Type B pancreatic cell (in vitro differentiated cells): ENCODE data around the gene FYCO1. TPM values are rescaled to one million over a fixed set of nuclear protein-coding genes. Genes with fewer than 3 reads are reported as not detected.

Experiments
- DNase-seq: peaks from one replicate; pipeline ENCODE4 v3.0.0; 2021; ENCODE audit warnings: mixed read lengths; ENCODE audit not compliant: unreplicated experiment; ENCODE audit errors: extremely low spot score
- H3K27ac Mint-ChIP-seq: 2 replicates; pipeline ENCODE4 v1.8.0; 2021; ENCODE audit warnings: mild to moderate bottlenecking, mixed read lengths
- H3K27me3 Mint-ChIP-seq: 2 replicates; pipeline ENCODE4 v1.8.0; 2021; ENCODE audit warnings: mixed read lengths
- H3K36me3 Mint-ChIP-seq: 2 replicates; pipeline ENCODE4 v1.8.0; 2021; ENCODE audit warnings: mixed read lengths
- H3K4me1 Mint-ChIP-seq: one replicate; pipeline ENCODE4 v1.8.0; 2021; ENCODE audit warnings: mixed read lengths; ENCODE audit not compliant: unreplicated experiment
- H3K4me3 Mint-ChIP-seq: 2 replicates; pipeline ENCODE4 v1.8.0; 2021; ENCODE audit warnings: mild to moderate bottlenecking, mixed read lengths
- H3K9me3 Mint-ChIP-seq: 2 replicates; pipeline ENCODE4 v1.8.0; 2021; ENCODE audit warnings: mixed read lengths
- total RNA-seq: library from RNA; stranded (reverse); gene quantifications from 2 replicates; pipeline ENCODE4 v1.2.1, GENCODE V29; 2021; ENCODE audit warnings: low replicate concordance
- TF ChIP-seq, protein P1 (sequence below): fragments of 200-600 bp; sonication (generic); conservative IDR thresholded peaks from 2 replicates; pipeline ENCODE4 v1.5.0; 2021; ENCODE audit warnings: antibody characterized with exemption, mild to moderate bottlenecking

FYCO1 gene
- total RNA-seq, 1 donor from 2014 or later, result 15.2 TPM

DNA sequence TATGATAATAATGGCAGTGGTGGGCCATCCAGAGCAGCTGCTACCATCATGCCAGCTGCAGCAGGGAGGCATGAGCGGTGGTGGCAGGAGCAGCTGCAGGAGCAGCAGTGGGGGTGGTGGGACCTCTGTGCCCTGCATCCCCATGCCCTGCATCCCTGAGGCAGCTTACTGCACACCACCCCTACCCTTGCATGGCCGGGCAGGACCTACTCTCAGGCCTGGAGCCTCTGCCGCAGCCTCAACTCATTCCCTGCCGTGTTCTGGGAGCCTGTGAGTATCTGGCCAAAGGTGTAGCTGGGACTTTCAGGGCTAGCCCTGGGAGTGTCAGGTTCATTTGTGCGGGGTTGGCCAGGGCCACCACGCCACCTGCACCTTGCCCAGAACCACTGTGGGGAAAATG is 35.0 kb upstream of the FYCO1 start:
- TF ChIP-seq, protein P1, sequence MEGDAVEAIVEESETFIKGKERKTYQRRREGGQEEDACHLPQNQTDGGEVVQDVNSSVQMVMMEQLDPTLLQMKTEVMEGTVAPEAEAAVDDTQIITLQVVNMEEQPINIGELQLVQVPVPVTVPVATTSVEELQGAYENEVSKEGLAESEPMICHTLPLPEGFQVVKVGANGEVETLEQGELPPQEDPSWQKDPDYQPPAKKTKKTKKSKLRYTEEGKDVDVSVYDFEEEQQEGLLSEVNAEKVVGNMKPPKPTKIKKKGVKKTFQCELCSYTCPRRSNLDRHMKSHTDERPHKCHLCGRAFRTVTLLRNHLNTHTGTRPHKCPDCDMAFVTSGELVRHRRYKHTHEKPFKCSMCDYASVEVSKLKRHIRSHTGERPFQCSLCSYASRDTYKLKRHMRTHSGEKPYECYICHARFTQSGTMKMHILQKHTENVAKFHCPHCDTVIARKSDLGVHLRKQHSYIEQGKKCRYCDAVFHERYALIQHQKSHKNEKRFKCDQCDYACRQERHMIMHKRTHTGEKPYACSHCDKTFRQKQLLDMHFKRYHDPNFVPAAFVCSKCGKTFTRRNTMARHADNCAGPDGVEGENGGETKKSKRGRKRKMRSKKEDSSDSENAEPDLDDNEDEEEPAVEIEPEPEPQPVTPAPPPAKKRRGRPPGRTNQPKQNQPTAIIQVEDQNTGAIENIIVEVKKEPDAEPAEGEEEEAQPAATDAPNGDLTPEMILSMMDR, result no peak
- H3K4me3 Mint-ChIP-seq, result no peak overlapping the region
- no peaks in the 10 kb centered on the region for H3K4me1 Mint-ChIP-seq
- H3K27ac Mint-ChIP-seq, result no peak overlapping the region
- DNase-seq, result no peak
- H3K9me3 Mint-ChIP-seq, result peaks cover 6% of the 10 kb centered on the region
- no peaks in the 10 kb centered on the region for H3K27me3 Mint-ChIP-seq
- H3K36me3 Mint-ChIP-seq, result no peaks in the 10 kb centered on the region

DNA sequence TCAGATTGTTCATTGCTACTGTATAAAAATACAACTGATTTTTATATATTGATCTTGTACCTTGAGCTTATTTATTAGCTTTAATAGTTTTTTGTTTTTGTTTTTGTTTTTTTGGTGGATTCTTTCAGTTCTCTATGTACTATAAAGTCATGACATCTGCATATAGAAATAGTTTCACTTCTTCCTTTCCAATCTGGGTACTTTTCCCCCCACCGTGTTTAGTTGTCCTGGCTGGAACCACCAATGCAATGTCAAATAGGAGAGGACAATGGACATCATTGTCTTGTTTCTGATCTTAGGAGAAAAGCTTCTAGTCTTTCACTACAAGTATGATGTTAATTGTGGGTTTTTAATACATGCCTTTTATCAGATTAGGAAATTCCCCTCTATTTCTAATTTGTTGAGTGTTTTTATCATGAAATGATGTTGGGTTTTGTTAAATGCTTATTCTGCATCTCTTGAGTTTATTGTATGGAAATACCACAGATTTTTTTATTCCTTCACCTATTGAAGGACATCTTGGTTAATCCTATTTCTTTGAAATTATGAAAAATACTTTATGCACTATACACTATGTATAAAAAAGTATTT is 34.4 kb upstream of the FYCO1 start:
- H3K36me3 Mint-ChIP-seq, result no peaks in the 10 kb centered on the region
- no peak overlapping the region for H3K4me3 Mint-ChIP-seq
- H3K27me3 Mint-ChIP-seq, result no peaks in the 10 kb centered on the region
- no peaks in the 10 kb centered on the region for H3K4me1 Mint-ChIP-seq
- peaks cover 6% of the 10 kb centered on the region for H3K9me3 Mint-ChIP-seq
- TF ChIP-seq, protein P1, result no peak
- no peak overlapping the region for H3K27ac Mint-ChIP-seq
- no peak for DNase-seq

DNA sequence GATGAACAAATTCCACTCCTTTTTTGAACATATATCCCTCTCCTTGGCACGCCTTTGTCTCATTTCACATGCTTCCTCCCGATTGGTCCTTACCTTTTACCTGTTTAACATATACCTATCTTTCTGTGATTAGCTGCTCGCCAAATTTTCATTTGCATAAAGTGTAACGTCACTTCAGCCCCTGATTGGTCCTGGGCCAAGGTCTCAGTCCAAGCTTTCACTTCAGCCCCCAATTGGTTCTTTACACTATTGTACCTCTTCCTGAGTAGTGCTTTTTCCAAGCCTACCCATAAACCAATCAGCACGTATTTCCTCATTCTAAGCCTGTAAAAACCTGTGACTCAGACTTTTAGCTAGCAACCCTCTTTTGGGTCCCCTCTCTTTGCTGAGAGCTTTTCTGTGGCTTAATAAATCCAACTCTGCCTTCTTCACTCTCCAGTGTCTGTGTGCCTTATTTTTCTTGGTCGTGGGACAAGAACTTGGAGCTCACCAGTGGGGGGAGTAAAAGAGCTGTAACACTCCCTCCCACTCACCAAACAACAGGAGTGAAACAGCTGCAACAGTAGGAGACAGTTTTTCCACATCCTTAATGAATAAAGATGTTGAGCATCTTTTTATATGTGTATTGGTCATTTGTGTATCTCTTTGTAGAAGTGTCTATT is 32.2 kb upstream of the FYCO1 start:
- Mint-ChIP-seq H3K27ac (peak overlapping the region; percentile 91), H3K36me3 (no peaks in the 10 kb centered on the region), H3K27me3 (no peaks in the 10 kb centered on the region), H3K4me1 (no peaks in the 10 kb centered on the region), H3K9me3 (peaks cover 6% of the 10 kb centered on the region), H3K4me3 (peak overlapping the region; percentile 55)
- TF ChIP-seq, protein P1, result no peak
- no peak for DNase-seq

DNA sequence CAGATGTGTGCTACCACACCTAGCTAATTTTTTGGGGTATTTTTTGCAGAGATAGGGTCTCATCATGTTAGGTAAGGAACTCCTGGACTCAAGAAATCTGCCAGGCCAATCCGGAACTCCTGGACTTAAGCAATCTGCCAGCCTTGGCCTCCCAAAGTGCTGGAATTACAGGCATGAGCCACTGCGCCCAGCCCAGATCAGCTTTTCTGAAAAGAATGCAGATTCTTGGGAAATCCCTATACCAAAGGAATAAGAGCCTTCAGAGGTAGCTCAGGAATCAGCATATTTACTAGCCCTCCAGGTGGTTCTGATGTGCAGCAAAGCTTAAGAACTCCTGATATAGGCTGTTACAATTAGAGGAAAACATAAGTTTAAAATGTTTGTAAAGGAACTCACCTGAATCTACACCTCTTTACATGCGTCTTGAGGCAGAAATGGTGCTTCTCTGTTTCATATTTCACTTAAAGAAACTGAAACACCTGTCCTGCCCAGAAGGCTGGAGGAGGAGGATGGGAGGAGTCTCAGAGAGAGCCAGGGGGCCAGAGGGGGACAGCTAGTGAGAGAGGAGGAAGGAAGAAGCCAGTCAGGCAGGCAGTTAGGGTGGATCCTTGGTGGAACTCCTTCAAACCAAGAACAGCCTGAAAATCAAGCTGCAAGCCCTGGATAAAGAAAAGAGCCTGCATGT is 31.5 kb upstream of the FYCO1 start, which contains the start of gene XCR1:
Gene XCR1, minus strand, starts transcription at position 463 of the 685 bp plus-strand sequence. CDS start 5,536 bp downstream, outside the sequence.
- Mint-ChIP-seq H3K4me1 (no peaks in the 10 kb centered on the region), H3K36me3 (no peaks in the 10 kb centered on the region), H3K27me3 (no peaks in the 10 kb centered on the region), H3K27ac (peak within 1 kb of the TSS; percentile 91), H3K9me3 (peaks cover 6% of the 10 kb centered on the region), H3K4me3 (peak within 1 kb of the TSS; percentile 55)
- DNase-seq, result no peak
- TF ChIP-seq, protein P1, result no peak

DNA sequence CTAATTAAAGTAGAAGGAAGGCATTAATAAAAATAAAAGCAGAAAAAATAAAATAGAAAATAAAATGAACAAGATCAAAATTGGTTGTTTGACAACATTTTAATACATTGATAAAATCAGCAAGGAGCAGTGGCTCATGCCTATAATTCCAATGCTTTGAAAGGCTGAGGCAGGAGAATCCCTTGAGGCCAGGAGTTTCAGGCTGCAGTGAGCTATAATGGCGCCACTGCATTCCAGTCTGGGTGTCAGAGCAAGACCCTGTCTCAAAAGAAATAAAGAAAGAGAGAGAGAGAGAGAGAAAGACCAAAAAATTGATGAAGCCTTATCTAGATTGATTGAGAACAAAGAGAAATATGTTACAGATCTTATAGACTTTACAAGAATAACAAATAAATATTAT is 29.5 kb upstream of the FYCO1 start:
- H3K4me3 Mint-ChIP-seq, result peak overlapping the region; percentile 39
- no peaks in the 10 kb centered on the region for H3K4me1 Mint-ChIP-seq
- H3K36me3 Mint-ChIP-seq, result no peaks in the 10 kb centered on the region
- H3K27ac Mint-ChIP-seq, result no peak overlapping the region
- no peak for DNase-seq
- no peaks in the 10 kb centered on the region for H3K27me3 Mint-ChIP-seq
- TF ChIP-seq, protein P1, result no peak
- peaks cover 10% of the 10 kb centered on the region for H3K9me3 Mint-ChIP-seq
